ENCODE measurements around the gene LMTK3.

DNA sequence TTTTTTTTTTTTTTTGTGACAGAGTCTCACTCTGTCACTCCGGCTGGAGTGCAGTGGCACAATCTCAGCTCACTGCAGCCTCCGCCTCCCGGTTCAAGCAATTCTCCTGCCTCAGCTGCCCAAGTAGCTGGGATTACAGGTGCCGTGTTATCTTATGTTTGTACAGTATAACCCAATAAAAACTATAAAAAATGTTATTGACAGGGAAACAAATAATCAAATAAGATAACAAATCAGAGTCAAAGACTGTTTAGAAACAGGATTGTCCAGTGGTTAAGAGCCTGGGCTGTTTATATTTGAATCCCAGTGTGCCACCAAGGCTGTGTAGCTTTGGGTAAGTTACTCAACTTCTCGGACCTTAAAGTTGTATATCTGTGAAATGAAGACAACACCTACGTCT lies 19.1 kb upstream of the LMTK3 start:
- TF ChIP-seq RARB (CRISPR knock-in tag; IDR thresholded peaks at IDR 0.05): no peak
- no peak for TF ChIP-seq GLIS3 (CRISPR knock-in tag; IDR thresholded peaks at IDR 0.05)
- no peak for TF ChIP-seq ZNF8 (CRISPR knock-in tag; IDR thresholded peaks at IDR 0.05)
- no peak for TF ChIP-seq ZC3H10 (CRISPR knock-in tag; IDR thresholded peaks at IDR 0.05)
- no peak for TF ChIP-seq ZFP3 (CRISPR knock-in tag; IDR thresholded peaks at IDR 0.05)
- TF ChIP-seq, protein P1, sequence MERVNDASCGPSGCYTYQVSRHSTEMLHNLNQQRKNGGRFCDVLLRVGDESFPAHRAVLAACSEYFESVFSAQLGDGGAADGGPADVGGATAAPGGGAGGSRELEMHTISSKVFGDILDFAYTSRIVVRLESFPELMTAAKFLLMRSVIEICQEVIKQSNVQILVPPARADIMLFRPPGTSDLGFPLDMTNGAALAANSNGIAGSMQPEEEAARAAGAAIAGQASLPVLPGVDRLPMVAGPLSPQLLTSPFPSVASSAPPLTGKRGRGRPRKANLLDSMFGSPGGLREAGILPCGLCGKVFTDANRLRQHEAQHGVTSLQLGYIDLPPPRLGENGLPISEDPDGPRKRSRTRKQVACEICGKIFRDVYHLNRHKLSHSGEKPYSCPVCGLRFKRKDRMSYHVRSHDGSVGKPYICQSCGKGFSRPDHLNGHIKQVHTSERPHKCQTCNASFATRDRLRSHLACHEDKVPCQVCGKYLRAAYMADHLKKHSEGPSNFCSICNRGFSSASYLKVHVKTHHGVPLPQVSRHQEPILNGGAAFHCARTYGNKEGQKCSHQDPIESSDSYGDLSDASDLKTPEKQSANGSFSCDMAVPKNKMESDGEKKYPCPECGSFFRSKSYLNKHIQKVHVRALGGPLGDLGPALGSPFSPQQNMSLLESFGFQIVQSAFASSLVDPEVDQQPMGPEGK (CRISPR knock-in tag; IDR thresholded peaks at IDR 0.05; ENCODE audit: borderline replicate concordance): no peak

All from SK-N-SH treated with all-trans-retinoic acid at 6 μM for 48 hours (cell line).